HEK293 (cell line): Measurements from ENCODE around the gene TNIK.

Experiments
- CTCF ChIA-PET: fragments of 350-600 bp; formaldehyde crosslinking; extraction: SDS; loops from one replicate; lab custom pipeline; 2021; ENCODE audit warnings: antibody characterized with exemption; lab: Yijun Ruan, JAX
- POLR2A ChIA-PET: fragments of 300-600 bp; formaldehyde crosslinking; extraction: SDS; loops from one replicate; lab custom pipeline; 2020; ENCODE audit warnings: antibody characterized with exemption, inconsistent platforms; lab: Yijun Ruan, JAX
- H3K27ac ChIP-seq: fragments of 200-500 bp; sonication (Bioruptor generic); 2 replicates; pipeline ENCODE4 v1.5.1; 2014; ENCODE audit warnings: low read depth, low read length, control low read depth, inconsistent platforms; ENCODE audit errors: extremely low read depth
- H3K36me3 ChIP-seq, 2 experiments: fragments of 200-500 bp in 1 of 2; sonication (Bioruptor generic) in 1 of 2; 1 replicate in 1 of 2; 2 replicates in 1 of 2; pipeline ENCODE4 v1.5.1; 2014 to 2017; ENCODE audit warnings: inconsistent platforms in 2 of 2, low read length in 2 of 2; ENCODE audit not compliant: control insufficient read depth in 2 of 2, insufficient read depth in 1 of 2
- H3K4me1 ChIP-seq: fragments of 200-500 bp; sonication (Bioruptor generic); 2 replicates; pipeline ENCODE4 v1.5.1; 2014; ENCODE audit warnings: mild to moderate bottlenecking, low read length, inconsistent platforms; ENCODE audit not compliant: control insufficient read depth, insufficient read depth
- H3K4me3 ChIP-seq: 2 replicates; pipeline ENCODE4 v1.5.1; 2011; ENCODE audit warnings: low read depth, mild to moderate bottlenecking, control low read depth, low read length, moderate library complexity
- H3K9me3 ChIP-seq: fragments of 200-500 bp; sonication (Bioruptor generic); 2 replicates; pipeline ENCODE4 v1.5.1; 2014; ENCODE audit warnings: low read depth, low read length, inconsistent platforms; ENCODE audit not compliant: control insufficient read depth, insufficient read depth
- BCL11A ChIP-seq: fragments of 450-650 bp; formaldehyde crosslinking; IDR thresholded peaks from 2 replicates; pipeline ENCODE4 v1.5.1; 2016; ENCODE audit warnings: low read depth, missing biosample characterization, missing genetic modification characterization
- CTCF ChIP-seq: fragments of 450-650 bp; formaldehyde crosslinking; IDR thresholded peaks from 2 replicates; pipeline ENCODE4 v1.5.1; 2016; ENCODE audit warnings: missing biosample characterization, missing genetic modification characterization
- GLI4 ChIP-seq: fragments of 450-650 bp; formaldehyde crosslinking; IDR thresholded peaks from 2 replicates; pipeline ENCODE4 v1.5.1; 2016; ENCODE audit warnings: missing biosample characterization, missing genetic modification characterization
- GLIS2 ChIP-seq: fragments of 450-650 bp; formaldehyde crosslinking; IDR thresholded peaks from 2 replicates; pipeline ENCODE4 v1.5.1; 2016; ENCODE audit warnings: missing biosample characterization, missing genetic modification characterization
- KLF9 ChIP-seq: fragments of 450-650 bp; formaldehyde crosslinking; IDR thresholded peaks from 2 replicates; pipeline ENCODE4 v1.5.1; 2016; ENCODE audit warnings: missing biosample characterization, missing genetic modification characterization, low read depth
- MZF1 ChIP-seq: fragments of 450-650 bp; formaldehyde crosslinking; IDR thresholded peaks from 2 replicates; pipeline ENCODE4 v1.5.1; 2017; ENCODE audit warnings: missing biosample characterization, missing genetic modification characterization, borderline replicate concordance
- RBAK ChIP-seq: fragments of 450-650 bp; formaldehyde crosslinking; IDR thresholded peaks from 2 replicates; pipeline ENCODE4 v1.5.1; 2016; ENCODE audit warnings: missing biosample characterization, missing genetic modification characterization
- SCRT1 ChIP-seq: fragments of 450-650 bp; formaldehyde crosslinking; IDR thresholded peaks from 2 replicates; pipeline ENCODE4 v1.5.1; 2016; ENCODE audit warnings: missing biosample characterization, missing genetic modification characterization, borderline replicate concordance
- ZBTB1 ChIP-seq: fragments of 450-650 bp; formaldehyde crosslinking; IDR thresholded peaks from 2 replicates; pipeline ENCODE4 v1.5.1; 2016; ENCODE audit warnings: missing biosample characterization, missing genetic modification characterization
- ZBTB17 ChIP-seq: fragments of 450-650 bp; formaldehyde crosslinking; IDR thresholded peaks from 2 replicates; pipeline ENCODE4 v1.5.1; 2016; ENCODE audit warnings: missing biosample characterization, missing genetic modification characterization
- ZBTB49 ChIP-seq: fragments of 450-650 bp; formaldehyde crosslinking; IDR thresholded peaks from 2 replicates; pipeline ENCODE4 v1.5.1; 2016; ENCODE audit warnings: missing biosample characterization, missing genetic modification characterization, low read depth
- ZNF146 ChIP-seq: fragments of 450-650 bp; formaldehyde crosslinking; IDR thresholded peaks from 2 replicates; pipeline ENCODE4 v1.5.1; 2016; ENCODE audit warnings: missing biosample characterization, missing genetic modification characterization
- ZNF16 ChIP-seq: fragments of 450-650 bp; formaldehyde crosslinking; IDR thresholded peaks from 2 replicates; pipeline ENCODE4 v1.5.1; 2016; ENCODE audit warnings: low read depth, missing biosample characterization, missing genetic modification characterization
- ZNF169 ChIP-seq: fragments of 450-650 bp; formaldehyde crosslinking; IDR thresholded peaks from 2 replicates; pipeline ENCODE4 v1.5.1; 2016; ENCODE audit warnings: missing biosample characterization, missing genetic modification characterization
- ZNF214 ChIP-seq: fragments of 450-650 bp; formaldehyde crosslinking; IDR thresholded peaks from 2 replicates; pipeline ENCODE4 v1.5.1; 2017; ENCODE audit warnings: missing biosample characterization, mild to moderate bottlenecking, missing genetic modification characterization, borderline replicate concordance
- ZNF248 ChIP-seq: fragments of 450-650 bp; formaldehyde crosslinking; IDR thresholded peaks from 2 replicates; pipeline ENCODE4 v1.5.1; 2017; ENCODE audit warnings: missing biosample characterization, missing genetic modification characterization
- ZNF302 ChIP-seq: fragments of 450-650 bp; formaldehyde crosslinking; IDR thresholded peaks from 2 replicates; pipeline ENCODE4 v1.5.1; 2016; ENCODE audit warnings: missing biosample characterization, missing genetic modification characterization, low read depth
- ZNF416 ChIP-seq: fragments of 450-650 bp; formaldehyde crosslinking; IDR thresholded peaks from 2 replicates; pipeline ENCODE4 v1.5.1; 2016; ENCODE audit warnings: missing biosample characterization, missing genetic modification characterization
- ZNF488 ChIP-seq: fragments of 450-650 bp; formaldehyde crosslinking; IDR thresholded peaks from 2 replicates; pipeline ENCODE4 v1.5.1; 2016; ENCODE audit warnings: missing biosample characterization, missing genetic modification characterization
- ZNF530 ChIP-seq: fragments of 450-650 bp; formaldehyde crosslinking; IDR thresholded peaks from 2 replicates; pipeline ENCODE4 v1.5.1; 2016; ENCODE audit warnings: low read depth, missing biosample characterization, missing genetic modification characterization
- ZNF549 ChIP-seq: fragments of 450-650 bp; IDR thresholded peaks from 2 replicates; pipeline ENCODE4 v1.5.1; 2018; ENCODE audit warnings: missing biosample characterization, missing genetic modification characterization, mild to moderate bottlenecking, inconsistent platforms, moderate library complexity
- ZNF623 ChIP-seq: fragments of 450-650 bp; formaldehyde crosslinking; IDR thresholded peaks from 2 replicates; pipeline ENCODE4 v1.5.1; 2016; ENCODE audit warnings: missing biosample characterization, missing genetic modification characterization
- ZNF624 ChIP-seq: fragments of 450-650 bp; formaldehyde crosslinking; IDR thresholded peaks from 2 replicates; pipeline ENCODE4 v1.5.1; 2017; ENCODE audit warnings: missing biosample characterization, missing genetic modification characterization
- ZNF670 ChIP-seq: fragments of 450-650 bp; formaldehyde crosslinking; IDR thresholded peaks from 2 replicates; pipeline ENCODE4 v1.5.1; 2016; ENCODE audit warnings: missing biosample characterization, missing genetic modification characterization, low read depth
- ZNF677 ChIP-seq: fragments of 450-650 bp; IDR thresholded peaks from 2 replicates; pipeline ENCODE4 v1.5.0; 2018; ENCODE audit warnings: missing biosample characterization, mild to moderate bottlenecking, missing genetic modification characterization, moderate library complexity
- ZNF701 ChIP-seq: fragments of 450-650 bp; formaldehyde crosslinking; IDR thresholded peaks from 2 replicates; pipeline ENCODE4 v1.5.1; 2016; ENCODE audit warnings: missing biosample characterization, missing genetic modification characterization
- ZNF776 ChIP-seq: fragments of 450-650 bp; formaldehyde crosslinking; IDR thresholded peaks from 2 replicates; pipeline ENCODE4 v1.5.0; 2017; ENCODE audit warnings: missing biosample characterization, missing genetic modification characterization, borderline replicate concordance
- ZNF830 ChIP-seq: fragments of 450-650 bp; IDR thresholded peaks from 2 replicates; pipeline ENCODE4 v1.5.0; 2018; ENCODE audit warnings: missing biosample characterization, missing genetic modification characterization, low read depth, mild to moderate bottlenecking, moderate library complexity
- ZSCAN23 ChIP-seq: fragments of 450-650 bp; formaldehyde crosslinking; IDR thresholded peaks from 2 replicates; pipeline ENCODE4 v1.5.1; 2016; ENCODE audit warnings: missing biosample characterization, missing genetic modification characterization

Gene TNIK

GRCh38 chr3:171372694-171373093 is 87.5 kb downstream of the TNIK start:
- no peak for TF ChIP-seq GLI4
- no peak for TF ChIP-seq ZNF169 (tag by site-specific recombination)
- TF ChIP-seq ZNF624 (tag by site-specific recombination), result no peak
- TF ChIP-seq ZNF677 (tag by site-specific recombination), result no peak
- no peak for TF ChIP-seq ZNF530
- TF ChIP-seq ZNF776 (tag by site-specific recombination), result no peak
- no peak for TF ChIP-seq ZNF701 (tag by site-specific recombination)
- TF ChIP-seq ZBTB1 (tag by site-specific recombination), result no peak
- no peak for TF ChIP-seq ZNF623 (tag by site-specific recombination)
- no peak for TF ChIP-seq ZNF214 (tag by site-specific recombination)
- TF ChIP-seq BCL11A, result no peak
- TF ChIP-seq RBAK (tag by site-specific recombination), result no peak
- no peak for TF ChIP-seq ZSCAN23 (tag by site-specific recombination)
- no peak for TF ChIP-seq SCRT1 (tag by site-specific recombination)
- no peak for TF ChIP-seq MZF1 (tag by site-specific recombination)
- TF ChIP-seq, all 188 proteins: peak for 0
- POLR2A ChIA-PET, result interaction anchor here (1.0 kb wide), 1 partner anchor 153 kb away, joined by 3 read pairs; no protein-coding TSS in a partner anchor
- Histone ChIP-seq H3K27ac (no peak overlapping the region), H3K9me3 (no peaks in the 10 kb centered on the region), H3K4me1 (no peaks in the 10 kb centered on the region), H3K4me3 (no peak overlapping the region), H3K36me3 (no peaks in the 10 kb centered on the region)
- CTCF ChIA-PET, result interaction anchor here (0.7 kb wide), 1 partner anchor 20 kb away, joined by 3 read pairs; no protein-coding TSS in a partner anchor

GRCh38 chr3:171371354-171371753 is 88.9 kb downstream of the TNIK start:
- CTCF ChIA-PET, result no interaction called here
- no peak overlapping the region for H3K27ac ChIP-seq
- TF ChIP-seq ZNF214 (tag by site-specific recombination) (no peak), KLF9 (tag by site-specific recombination) (no peak), ZNF670 (tag by site-specific recombination) (no peak), GLIS2 (tag by site-specific recombination) (no peak), ZNF416 (tag by site-specific recombination) (no peak), ZBTB49 (tag by site-specific recombination) (no peak), ZNF830 (no peak), ZNF302 (tag by site-specific recombination) (no peak), ZNF248 (no peak), ZNF488 (tag by site-specific recombination) (no peak), CTCF (tag by site-specific recombination) (no peak), ZNF549 (tag by site-specific recombination) (no peak), ZNF16 (tag by site-specific recombination) (no peak), ZBTB17 (tag by site-specific recombination) (no peak), ZNF146 (tag by site-specific recombination) (no peak)
- no peaks in the 10 kb centered on the region for H3K4me1 ChIP-seq
- H3K4me3 ChIP-seq, result no peak overlapping the region
- no peaks in the 10 kb centered on the region for H3K9me3 ChIP-seq
- H3K36me3 ChIP-seq, result no peaks in the 10 kb centered on the region
- POLR2A ChIA-PET, result no interaction called here
